Liver (tissue), 9 donors: ENCODE results near the gene GABBR2. TPM values are rescaled to one million over a fixed set of nuclear protein-coding genes. Genes with fewer than 3 reads are reported as not detected.

Source experiments
- DNase-seq: peaks from one replicate; pipeline ENCODE4 v3.0.0-alpha.2; 2017; ENCODE audit warnings: low spot score
- H3K27ac ChIP-seq, 2 donors: one replicate each; pipeline ENCODE4 v1.7.0; 2013; ENCODE audit warnings: inconsistent platforms in 2 of 2, low read length in 2 of 2, control low read depth in 1 of 2, low read depth in 1 of 2, mild to moderate bottlenecking in 1 of 2
- H3K27me3 ChIP-seq, 4 donors: one replicate each; pipeline versions ENCODE4 v1.6.1 to v1.7.0; 2013; ENCODE audit warnings: low read length in 3 of 4, inconsistent platforms in 1 of 4, mild to moderate bottlenecking in 1 of 4, moderate library complexity in 1 of 4; ENCODE audit not compliant: control insufficient read depth in 4 of 4, insufficient read depth in 4 of 4
- H3K36me3 ChIP-seq, 4 donors: one replicate each; pipeline versions ENCODE4 v1.6.1 to v1.7.0; 2013; ENCODE audit warnings: low read length in 3 of 4, mild to moderate bottlenecking in 3 of 4, low read depth in 1 of 4, moderate library complexity in 1 of 4; ENCODE audit not compliant: control insufficient read depth in 4 of 4, insufficient read depth in 3 of 4
- H3K4me1 ChIP-seq, 4 donors: one replicate each; pipeline versions ENCODE4 v1.6.1 to v1.7.0; 2013; ENCODE audit warnings: low read length in 3 of 4, mild to moderate bottlenecking in 3 of 4, moderate library complexity in 1 of 4; ENCODE audit not compliant: control insufficient read depth in 4 of 4, insufficient read depth in 4 of 4
- H3K4me3 ChIP-seq, 3 donors: one replicate each; pipeline versions ENCODE4 v1.6.1 to v1.7.0; 2013; ENCODE audit warnings: low read length in 3 of 3, control low read depth in 1 of 3, low read depth in 1 of 3, mild to moderate bottlenecking in 1 of 3
- H3K9ac ChIP-seq, 2 donors: one replicate each; pipeline ENCODE4 v1.7.0; 2013; ENCODE audit warnings: low read length in 2 of 2, mild to moderate bottlenecking in 2 of 2, moderate library complexity in 2 of 2, control low read depth in 1 of 2, low read depth in 1 of 2
- H3K9me3 ChIP-seq, 4 donors: one replicate each; pipeline versions ENCODE4 v1.6.1 to v1.7.0; 2013; ENCODE audit warnings: low read length in 3 of 4; ENCODE audit not compliant: control insufficient read depth in 4 of 4
- EGR1 ChIP-seq, 2 donors: IDR thresholded peaks; 2 replicates each; pipeline ENCODE4 v1.6.1; 2016 to 2018; ENCODE audit warnings: antibody characterized with exemption in 2 of 2, low read depth in 2 of 2
- FOXA1 ChIP-seq: IDR thresholded peaks from 2 replicates; pipeline ENCODE4 v1.6.1; 2016; ENCODE audit warnings: antibody characterized with exemption
- FOXA2 ChIP-seq: IDR thresholded peaks from 2 replicates; pipeline ENCODE4 v1.6.1; 2016; ENCODE audit warnings: antibody characterized with exemption
- GABPA ChIP-seq, 2 donors: IDR thresholded peaks in 1 of 2; conservative IDR thresholded peaks in 1 of 2; 2 replicates each; pipeline ENCODE4 v1.6.1; 2016; ENCODE audit warnings: antibody characterized with exemption in 2 of 2, mild to moderate bottlenecking in 1 of 2, moderate library complexity in 1 of 2
- HNF4A ChIP-seq, 2 donors: conservative IDR thresholded peaks; 2 replicates each; pipeline ENCODE4 v1.6.1; 2016; ENCODE audit warnings: antibody characterized with exemption in 2 of 2, mild to moderate bottlenecking in 2 of 2
- HNF4G ChIP-seq: IDR thresholded peaks from 2 replicates; pipeline ENCODE4 v1.6.1; 2016; ENCODE audit warnings: antibody characterized with exemption
- JUND ChIP-seq, 2 donors: IDR thresholded peaks; 2 replicates each; pipeline ENCODE4 v1.6.1; 2016; ENCODE audit warnings: antibody characterized with exemption in 2 of 2
- NR2F2 ChIP-seq: IDR thresholded peaks from 2 replicates; pipeline ENCODE4 v1.6.1; 2016; ENCODE audit warnings: antibody characterized with exemption
- RAD21 ChIP-seq, 2 donors: IDR thresholded peaks; 2 replicates each; pipeline ENCODE4 v1.6.1; 2016; ENCODE audit warnings: antibody characterized with exemption in 2 of 2, mild to moderate bottlenecking in 2 of 2
- RXRA ChIP-seq, 2 donors: IDR thresholded peaks; 2 replicates each; pipeline ENCODE4 v1.6.1; 2017 to 2018; ENCODE audit warnings: antibody characterized with exemption in 2 of 2, mild to moderate bottlenecking in 1 of 2
- SP1 ChIP-seq: IDR thresholded peaks from 2 replicates; pipeline ENCODE4 v1.6.1; 2018; ENCODE audit warnings: antibody characterized with exemption, mild to moderate bottlenecking
- TAF1 ChIP-seq: conservative IDR thresholded peaks from 2 replicates; pipeline ENCODE4 v1.6.1; 2016; ENCODE audit warnings: antibody characterized with exemption, mild to moderate bottlenecking
- YY1 ChIP-seq: IDR thresholded peaks from 2 replicates; pipeline ENCODE4 v1.6.1; 2016; ENCODE audit warnings: antibody characterized with exemption, mild to moderate bottlenecking
- WGBS: extraction: QIAGEN DNeasy Blood & Tissue Kit; methylation state at CpG from one replicate; pipeline ENCODE4 v1.1.7; 2013; 5-methylcytosine and 5-hydroxymethylcytosine counted together
- polyA plus RNA-seq, 2 donors: library from polyadenylated mRNA; stranded (reverse) in 1 of 2; unstranded in 1 of 2; fragments of 200-250 nt in 1 of 2; fragments of >200 nt in 1 of 2; fragmentation: Nextera tagmentation in 1 of 2; extraction: Ambion mirVana in 1 of 2; gene quantifications; one replicate each; pipeline versions ENCODE4 v1.2.1 to v1.2.3, GENCODE V29; 2013 to 2015
- total RNA-seq, 2 donors: library from RNA; depleted of rRNA; stranded (reverse); fragments of >200 nt; gene quantifications; one replicate each; pipeline ENCODE4 v1.2.3, GENCODE V29; 2014
- TF ChIP-seq, protein P1 (sequence below): IDR thresholded peaks from 2 replicates; pipeline ENCODE4 v1.6.1; 2016; ENCODE audit warnings: antibody characterized with exemption
- TF ChIP-seq, protein P2 (sequence below): fragments of 150-350 bp; IDR thresholded peaks from 2 replicates; pipeline ENCODE4 v1.5.1; 2017; ENCODE audit warnings: improper control_type of control experiment, low read depth, low read length; ENCODE audit not compliant: missing input control
- TF ChIP-seq, protein P3 (sequence below): IDR thresholded peaks from 2 replicates; pipeline ENCODE4 v1.6.1; 2016; ENCODE audit warnings: antibody characterized with exemption
- TF ChIP-seq, protein P4 (sequence below): IDR thresholded peaks from 2 replicates; pipeline ENCODE4 v1.6.1; 2016; ENCODE audit warnings: antibody characterized with exemption
- TF ChIP-seq, protein P5 (sequence below): IDR thresholded peaks from 2 replicates; pipeline ENCODE4 v1.6.1; 2016; ENCODE audit warnings: antibody characterized with exemption, mild to moderate bottlenecking
- donor health status: healthy.
- donor health status: healthy.
- donor health status: healthy.
- donor health status: healthy.
- donor health status: healthy.

GABBR2 gene
- total and polyA plus RNA-seq, 4 donors, result 0.03 to 0.23 (median 0.08) TPM; not detected in 1

DNA sequence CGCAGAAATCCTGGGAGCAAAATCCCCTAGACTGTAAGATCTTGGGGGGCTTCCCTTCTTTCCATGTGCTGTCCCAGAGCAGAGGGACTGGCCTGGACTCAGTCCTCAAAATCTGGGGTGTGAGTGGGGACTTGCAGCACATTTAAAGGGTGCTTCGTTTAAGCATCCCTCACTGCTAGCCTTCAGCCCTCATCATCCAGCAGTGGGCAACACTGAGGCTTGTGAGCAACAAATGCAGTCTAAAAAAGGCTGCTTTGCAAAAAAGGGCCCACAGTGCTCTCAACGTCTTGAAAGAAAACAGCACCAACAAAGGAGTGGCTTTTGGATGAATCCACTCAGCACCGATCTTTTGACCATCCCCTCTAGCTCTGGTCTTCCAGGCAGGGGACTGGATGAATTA is 325.0 kb downstream of the GABBR2 start:
- 75% methylated on average over 4 of the region's 4 CpGs for WGBS
- Histone ChIP-seq H3K9ac (no peak overlapping the region), H3K27me3 (no peaks in the 10 kb centered on the region), H3K36me3 (no peaks in the 10 kb centered on the region), H3K27ac (no peak overlapping the region), H3K9me3 (no peaks in the 10 kb centered on the region), H3K4me3 (no peak overlapping the region), H3K4me1 (no peaks in the 10 kb centered on the region)
- TF ChIP-seq GABPA (IDR thresholded peaks at IDR 0.05 in 1 of 2, conservative IDR thresholded peaks at IDR 0.05 in 1 of 2) (no peak), HNF4G (no peak), HNF4A (conservative IDR thresholded peaks at IDR 0.05) (no peak), YY1 (no peak), NR2F2 (no peak), JUND (IDR thresholded peaks at IDR 0.05) (no peak), RAD21 (IDR thresholded peaks at IDR 0.05) (no peak), SP1 (no peak), EGR1 (IDR thresholded peaks at IDR 0.05; ENCODE audit: low read depth in 2 of 2) (no peak), FOXA2 (no peak), FOXA1 (no peak), TAF1 (no peak), RXRA (IDR thresholded peaks at IDR 0.05) (no peak)
- TF ChIP-seq, protein P1, sequence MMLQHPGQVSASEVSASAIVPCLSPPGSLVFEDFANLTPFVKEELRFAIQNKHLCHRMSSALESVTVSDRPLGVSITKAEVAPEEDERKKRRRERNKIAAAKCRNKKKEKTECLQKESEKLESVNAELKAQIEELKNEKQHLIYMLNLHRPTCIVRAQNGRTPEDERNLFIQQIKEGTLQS, result no peak
- TF ChIP-seq, protein P2, sequence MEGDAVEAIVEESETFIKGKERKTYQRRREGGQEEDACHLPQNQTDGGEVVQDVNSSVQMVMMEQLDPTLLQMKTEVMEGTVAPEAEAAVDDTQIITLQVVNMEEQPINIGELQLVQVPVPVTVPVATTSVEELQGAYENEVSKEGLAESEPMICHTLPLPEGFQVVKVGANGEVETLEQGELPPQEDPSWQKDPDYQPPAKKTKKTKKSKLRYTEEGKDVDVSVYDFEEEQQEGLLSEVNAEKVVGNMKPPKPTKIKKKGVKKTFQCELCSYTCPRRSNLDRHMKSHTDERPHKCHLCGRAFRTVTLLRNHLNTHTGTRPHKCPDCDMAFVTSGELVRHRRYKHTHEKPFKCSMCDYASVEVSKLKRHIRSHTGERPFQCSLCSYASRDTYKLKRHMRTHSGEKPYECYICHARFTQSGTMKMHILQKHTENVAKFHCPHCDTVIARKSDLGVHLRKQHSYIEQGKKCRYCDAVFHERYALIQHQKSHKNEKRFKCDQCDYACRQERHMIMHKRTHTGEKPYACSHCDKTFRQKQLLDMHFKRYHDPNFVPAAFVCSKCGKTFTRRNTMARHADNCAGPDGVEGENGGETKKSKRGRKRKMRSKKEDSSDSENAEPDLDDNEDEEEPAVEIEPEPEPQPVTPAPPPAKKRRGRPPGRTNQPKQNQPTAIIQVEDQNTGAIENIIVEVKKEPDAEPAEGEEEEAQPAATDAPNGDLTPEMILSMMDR, result no peak
- TF ChIP-seq, protein P3, sequence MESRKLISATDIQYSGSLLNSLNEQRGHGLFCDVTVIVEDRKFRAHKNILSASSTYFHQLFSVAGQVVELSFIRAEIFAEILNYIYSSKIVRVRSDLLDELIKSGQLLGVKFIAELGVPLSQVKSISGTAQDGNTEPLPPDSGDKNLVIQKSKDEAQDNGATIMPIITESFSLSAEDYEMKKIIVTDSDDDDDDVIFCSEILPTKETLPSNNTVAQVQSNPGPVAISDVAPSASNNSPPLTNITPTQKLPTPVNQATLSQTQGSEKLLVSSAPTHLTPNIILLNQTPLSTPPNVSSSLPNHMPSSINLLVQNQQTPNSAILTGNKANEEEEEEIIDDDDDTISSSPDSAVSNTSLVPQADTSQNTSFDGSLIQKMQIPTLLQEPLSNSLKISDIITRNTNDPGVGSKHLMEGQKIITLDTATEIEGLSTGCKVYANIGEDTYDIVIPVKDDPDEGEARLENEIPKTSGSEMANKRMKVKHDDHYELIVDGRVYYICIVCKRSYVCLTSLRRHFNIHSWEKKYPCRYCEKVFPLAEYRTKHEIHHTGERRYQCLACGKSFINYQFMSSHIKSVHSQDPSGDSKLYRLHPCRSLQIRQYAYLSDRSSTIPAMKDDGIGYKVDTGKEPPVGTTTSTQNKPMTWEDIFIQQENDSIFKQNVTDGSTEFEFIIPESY, result no peak
- TF ChIP-seq, protein P4, sequence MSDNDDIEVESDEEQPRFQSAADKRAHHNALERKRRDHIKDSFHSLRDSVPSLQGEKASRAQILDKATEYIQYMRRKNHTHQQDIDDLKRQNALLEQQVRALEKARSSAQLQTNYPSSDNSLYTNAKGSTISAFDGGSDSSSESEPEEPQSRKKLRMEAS, result no peak
- TF ChIP-seq, protein P5, sequence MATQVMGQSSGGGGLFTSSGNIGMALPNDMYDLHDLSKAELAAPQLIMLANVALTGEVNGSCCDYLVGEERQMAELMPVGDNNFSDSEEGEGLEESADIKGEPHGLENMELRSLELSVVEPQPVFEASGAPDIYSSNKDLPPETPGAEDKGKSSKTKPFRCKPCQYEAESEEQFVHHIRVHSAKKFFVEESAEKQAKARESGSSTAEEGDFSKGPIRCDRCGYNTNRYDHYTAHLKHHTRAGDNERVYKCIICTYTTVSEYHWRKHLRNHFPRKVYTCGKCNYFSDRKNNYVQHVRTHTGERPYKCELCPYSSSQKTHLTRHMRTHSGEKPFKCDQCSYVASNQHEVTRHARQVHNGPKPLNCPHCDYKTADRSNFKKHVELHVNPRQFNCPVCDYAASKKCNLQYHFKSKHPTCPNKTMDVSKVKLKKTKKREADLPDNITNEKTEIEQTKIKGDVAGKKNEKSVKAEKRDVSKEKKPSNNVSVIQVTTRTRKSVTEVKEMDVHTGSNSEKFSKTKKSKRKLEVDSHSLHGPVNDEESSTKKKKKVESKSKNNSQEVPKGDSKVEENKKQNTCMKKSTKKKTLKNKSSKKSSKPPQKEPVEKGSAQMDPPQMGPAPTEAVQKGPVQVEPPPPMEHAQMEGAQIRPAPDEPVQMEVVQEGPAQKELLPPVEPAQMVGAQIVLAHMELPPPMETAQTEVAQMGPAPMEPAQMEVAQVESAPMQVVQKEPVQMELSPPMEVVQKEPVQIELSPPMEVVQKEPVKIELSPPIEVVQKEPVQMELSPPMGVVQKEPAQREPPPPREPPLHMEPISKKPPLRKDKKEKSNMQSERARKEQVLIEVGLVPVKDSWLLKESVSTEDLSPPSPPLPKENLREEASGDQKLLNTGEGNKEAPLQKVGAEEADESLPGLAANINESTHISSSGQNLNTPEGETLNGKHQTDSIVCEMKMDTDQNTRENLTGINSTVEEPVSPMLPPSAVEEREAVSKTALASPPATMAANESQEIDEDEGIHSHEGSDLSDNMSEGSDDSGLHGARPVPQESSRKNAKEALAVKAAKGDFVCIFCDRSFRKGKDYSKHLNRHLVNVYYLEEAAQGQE, result no peak
- no peak for DNase-seq
